ENCODE results near the gene RGR.

RGR gene

GRCh38 chr10:84225427-84226173, 19.3 kb upstream of the RGR start, which contains the start of gene LRIT2:
TSS of gene LRIT2 (minus strand) at chr10:84225544. CDS start at chr10:84225520, 24 bp downstream.
- no peaks in the 10 kb centered on the region for H3K79me2 ChIP-seq
- no peak within 1 kb of the TSS for H3K27ac ChIP-seq
- H3K9me3 ChIP-seq (ENCODE audit: control insufficient read depth, low read length), result no peaks in the 10 kb centered on the region
- no peaks in the 10 kb centered on the region for H3K4me1 ChIP-seq
- H3K9ac ChIP-seq, result no peak within 1 kb of the TSS
- no peaks in the 10 kb centered on the region for H3K36me3 ChIP-seq (ENCODE audit: control insufficient read depth, insufficient read depth, low read length)
- no peak within 1 kb of the TSS for H3K4me2 ChIP-seq (ENCODE audit: low read length)
- no peak for TF ChIP-seq CTCF (IDR thresholded peaks at IDR 0.05)
- H3K4me3 ChIP-seq (ENCODE audit: low read depth, low read length), result no peak within 1 kb of the TSS
- H2AFZ ChIP-seq, result no peak within 1 kb of the TSS
- H3K27me3 ChIP-seq (ENCODE audit: control insufficient read depth, insufficient read depth, low read length), result no peaks in the 10 kb centered on the region

GRCh38 chr10:84226616-84227015, 18.2 kb upstream of the RGR start:
- Histone ChIP-seq H3K79me2 (no peaks in the 10 kb centered on the region), H3K27me3 (ENCODE audit: control insufficient read depth, insufficient read depth, low read length) (no peaks in the 10 kb centered on the region), H3K27ac (no peak overlapping the region), H3K4me3 (ENCODE audit: low read depth, low read length) (no peak overlapping the region), H3K4me2 (ENCODE audit: low read length) (no peak overlapping the region), H3K4me1 (no peaks in the 10 kb centered on the region), H3K36me3 (ENCODE audit: control insufficient read depth, insufficient read depth, low read length) (no peaks in the 10 kb centered on the region), H3K9me3 (ENCODE audit: control insufficient read depth, low read length) (no peaks in the 10 kb centered on the region), H2AFZ (no peak overlapping the region), H3K9ac (no peak overlapping the region)
- no peak for TF ChIP-seq CTCF (IDR thresholded peaks at IDR 0.05)

GRCh38 chr10:84227810-84228209, 17.0 kb upstream of the RGR start:
- Histone ChIP-seq H3K4me2 (ENCODE audit: low read length) (no peak overlapping the region), H3K27ac (no peak overlapping the region), H3K27me3 (ENCODE audit: control insufficient read depth, insufficient read depth, low read length) (no peaks in the 10 kb centered on the region), H3K79me2 (no peaks in the 10 kb centered on the region), H3K4me1 (no peaks in the 10 kb centered on the region), H3K9ac (no peak overlapping the region), H3K4me3 (ENCODE audit: low read depth, low read length) (no peak overlapping the region), H3K36me3 (ENCODE audit: control insufficient read depth, insufficient read depth, low read length) (no peaks in the 10 kb centered on the region), H3K9me3 (ENCODE audit: control insufficient read depth, low read length) (no peaks in the 10 kb centered on the region), H2AFZ (no peak overlapping the region)
- no peak for TF ChIP-seq CTCF (IDR thresholded peaks at IDR 0.05)

GRCh38 chr10:84230359-84230758, 14.5 kb upstream of the RGR start:
- H3K9me3 ChIP-seq (ENCODE audit: control insufficient read depth, low read length), result no peaks in the 10 kb centered on the region
- no peak overlapping the region for H3K4me2 ChIP-seq (ENCODE audit: low read length)
- H3K27me3 ChIP-seq (ENCODE audit: control insufficient read depth, insufficient read depth, low read length), result no peaks in the 10 kb centered on the region
- no peak overlapping the region for H3K9ac ChIP-seq
- H3K27ac ChIP-seq, result no peak overlapping the region
- H2AFZ ChIP-seq, result no peak overlapping the region
- no peak for TF ChIP-seq CTCF (IDR thresholded peaks at IDR 0.05)
- H3K4me3 ChIP-seq (ENCODE audit: low read depth, low read length), result no peak overlapping the region
- H3K36me3 ChIP-seq (ENCODE audit: control insufficient read depth, insufficient read depth, low read length), result no peaks in the 10 kb centered on the region
- no peaks in the 10 kb centered on the region for H3K4me1 ChIP-seq
- H3K79me2 ChIP-seq, result no peaks in the 10 kb centered on the region

- H3K27ac ChIP-seq, result no peak overlapping the region
- H3K4me3 ChIP-seq (ENCODE audit: low read depth, low read length), result no peak overlapping the region
- H3K4me2 ChIP-seq (ENCODE audit: low read length), result no peak overlapping the region
- H3K9ac ChIP-seq, result no peak overlapping the region
- no peaks in the 10 kb centered on the region for H3K36me3 ChIP-seq (ENCODE audit: control insufficient read depth, insufficient read depth, low read length)
- no peaks in the 10 kb centered on the region for H3K4me1 ChIP-seq
- no peaks in the 10 kb centered on the region for H3K27me3 ChIP-seq (ENCODE audit: control insufficient read depth, insufficient read depth, low read length)
- H2AFZ ChIP-seq, result no peak overlapping the region
- no peaks in the 10 kb centered on the region for H3K79me2 ChIP-seq
- H3K9me3 ChIP-seq (ENCODE audit: control insufficient read depth, low read length), result no peaks in the 10 kb centered on the region
- no peak for TF ChIP-seq CTCF (IDR thresholded peaks at IDR 0.05)
Observed at GRCh38 chr10:84232376-84232775, 12.5 kb upstream of the RGR start.

Data from parathyroid adenoma (tissue), 2 donors.